HL-60 (cell line): Measurements from ENCODE around the gene S100PBP.
A peak's percentile ranks its signal among the peaks of the same experiment; 100 is the strongest.

Source experiments
- CTCF ChIP-seq: IDR thresholded peaks from one replicate; pipeline ENCODE4 v1.5.1; 2011; ENCODE audit warnings: low read length, control low read depth, inconsistent platforms; ENCODE audit not compliant: insufficient read depth
- POLR2AphosphoS5 ChIP-seq: IDR thresholded peaks from 2 replicates; pipeline ENCODE4 v1.6.1; 2012; ENCODE audit warnings: low read depth

GRCh38 chr1:32773764-32774463 lies 43.5 kb upstream of the S100PBP start:
- TF ChIP-seq CTCF (no peak), POLR2AphosphoS5 (peak; percentile 43; the same call in 1 of the 2 replicates)
